GM12878 (cell line): ENCODE results near the gene THUMPD2. TPM values are rescaled to one million over a fixed set of nuclear protein-coding genes. Genes with fewer than 3 reads are reported as not detected.

ENCODE experiments used
- ATAC-seq: fragments of 200-7000 bp; cut with Tn5 transposase; 3 replicates; pipeline ENCODE4 v1.9.1; 2020; ENCODE audit warnings: mild to moderate bottlenecking, moderate library complexity
- BruUV-seq: library from RNA; stranded (reverse); fragments of 400-500 nt; replicated peaks from 2 replicates; lab custom pipeline; 2021; lab: Mats Ljungman, UMichigan
- CTCF ChIA-PET: fragments of 300-600 bp; sonication (Branson Sonifier 250); formaldehyde crosslinking; extraction: SDS; loops from one replicate; lab custom pipeline; 2021; ENCODE audit warnings: inconsistent platforms; lab: Yijun Ruan, JAX
- POLR2A ChIA-PET: fragments of 350-600 bp; formaldehyde crosslinking; extraction: SDS; loops from one replicate; lab custom pipeline; 2021; ENCODE audit warnings: inconsistent platforms; lab: Charles Lee
- RAD21 ChIA-PET: fragments of 300-600 bp; sonication (Branson Sonifier 250); formaldehyde crosslinking; loops from one replicate; lab custom pipeline; 2023; ENCODE audit warnings: antibody characterized with exemption; ENCODE audit not compliant: unreplicated experiment; lab: Charles Lee
- SMC1A ChIA-PET: fragments of 300-600 bp; sonication (Branson Sonifier 250); formaldehyde crosslinking; loops from one replicate; lab custom pipeline; 2023; ENCODE audit not compliant: unreplicated experiment, uncharacterized antibody; lab: Charles Lee
- DNase-seq: peaks from one replicate; pipeline ENCODE4 v3.0.0-alpha.2; 2011; ENCODE audit warnings: low read depth, low spot score
- FAIRE-seq: peaks from 3 replicates; lab custom pipeline; 2011; peaks lifted over from hg19 to GRCh38; lab: Jason Lieb, UNC
- H2AFZ ChIP-seq: 2 replicates; pipeline ENCODE4 v1.6.0; 2011; ENCODE audit warnings: low read depth, low read length, control low read depth; ENCODE audit not compliant: control insufficient read depth
- H3K27ac ChIP-seq: 2 replicates; pipeline ENCODE4 v1.5.1; 2011; ENCODE audit warnings: control low read depth; ENCODE audit not compliant: control insufficient read depth, insufficient read depth
- H3K27me3 ChIP-seq, 2 experiments: replicated peaks in 1 of 2; 2 replicates each; pipeline versions ENCODE4 v1.6.0 to v1.6.1; 2011; ENCODE audit warnings: low read length in 1 of 2; ENCODE audit not compliant: control insufficient read depth in 2 of 2, insufficient read depth in 2 of 2
- H3K36me3 ChIP-seq, 2 experiments: 2 replicates each; pipeline ENCODE4 v1.5.1; 2011; ENCODE audit warnings: low read length in 1 of 2; ENCODE audit not compliant: control insufficient read depth in 2 of 2, insufficient read depth in 2 of 2
- H3K4me1 ChIP-seq: 2 replicates; pipeline ENCODE4 v1.6.1; 2011; ENCODE audit warnings: mild to moderate bottlenecking, low read length, moderate library complexity, mixed read lengths; ENCODE audit not compliant: control insufficient read depth, insufficient read depth
- H3K4me2 ChIP-seq: 2 replicates; pipeline ENCODE4 v1.6.0; 2011; ENCODE audit warnings: control low read depth; ENCODE audit not compliant: control insufficient read depth, insufficient read depth
- H3K4me3 ChIP-seq: fragments of 200-600 bp; sonication (generic); 2 replicates; pipeline ENCODE4 v1.5.1; 2016
- H3K79me2 ChIP-seq: 2 replicates; pipeline ENCODE4 v1.6.0; 2011; ENCODE audit warnings: low read length; ENCODE audit not compliant: control insufficient read depth, insufficient read depth
- H3K9ac ChIP-seq: 2 replicates; pipeline ENCODE4 v1.8.0; 2011; ENCODE audit warnings: low read length, control low read depth, mixed read lengths; ENCODE audit not compliant: control insufficient read depth, insufficient read depth
- H3K9me3 ChIP-seq: replicated peaks from 3 replicates; pipeline ENCODE4 v1.5.1; 2011; ENCODE audit warnings: mild to moderate bottlenecking, low read length; ENCODE audit not compliant: control insufficient read depth, insufficient read depth
- H4K20me1 ChIP-seq: 2 replicates; pipeline ENCODE4 v1.6.0; 2011; ENCODE audit not compliant: control insufficient read depth, insufficient read depth
- NR2C2 ChIP-seq: IDR thresholded peaks from 2 replicates; pipeline ENCODE4 v1.6.1; 2011; ENCODE audit warnings: borderline replicate concordance, low read depth; ENCODE audit not compliant: control insufficient read depth, insufficient read length
- RAD51 ChIP-seq: fragments of 450-650 bp; IDR thresholded peaks from 2 replicates; pipeline ENCODE4 v1.6.1; 2016; ENCODE audit warnings: moderate library complexity, mild to moderate bottlenecking, inconsistent platforms
- RB1 ChIP-seq: fragments of 450-650 bp; formaldehyde crosslinking; IDR thresholded peaks from 2 replicates; pipeline ENCODE4 v1.6.1; 2017; ENCODE audit warnings: mild to moderate bottlenecking, borderline replicate concordance
- SIN3A ChIP-seq: IDR thresholded peaks from 2 replicates; pipeline ENCODE4 v1.6.1; 2012; ENCODE audit warnings: low read depth, low read length, improper control_type of control experiment
- WGBS: methylation state at CpG from one replicate; pipeline ENCODE4 v1.1.6; 2016; ENCODE audit warnings: low lambda C conversion rate; ENCODE audit not compliant: insufficient replicate concordance, insufficient coverage; ENCODE audit errors: missing lambda C conversion rate; 5-methylcytosine and 5-hydroxymethylcytosine counted together
- in situ Hi-C: fragments of 300-500 bp; cut with MboI; formaldehyde crosslinking; loops from 9 replicates; pipeline ENCODE4 v1.14.3; 2018; ENCODE audit warnings: mixed read lengths
- intact Hi-C: fragments of 100-400 bp; cut with micrococcal nuclease; formaldehyde crosslinking; loops from one replicate; pipeline ENCODE4 v1.14.2; 2022; ENCODE audit not compliant: unreplicated experiment
- polyA plus RNA-seq, 11 experiments: library from polyadenylated mRNA; depleted of rRNA in 4 of 11; unstranded in 6 of 11; stranded (reverse) in 5 of 11; fragments of >200 nt; fragmentation: Nextera tagmentation in 4 of 11; fragmentation: Illumina TruSeq in 1 of 11; extraction: Ambion mirVana in 4 of 11; extraction: Trizol in 1 of 11; gene quantifications; 1 replicate in 1 of 11; 2 replicates in 10 of 11; pipeline versions ENCODE4 v1.2.1 to v1.2.3, GENCODE V29; 2011 to 2016; ENCODE audit warnings: inconsistent platforms in 2 of 11, missing spikeins in 2 of 11, low read depth in 1 of 11
- total RNA-seq, 4 experiments: library from RNA; depleted of rRNA in 3 of 4; stranded (reverse); fragments of >200 nt in 3 of 4; fragmentation: Illumina TruSeq in 1 of 4; extraction: Trizol in 1 of 4; gene quantifications; 2 replicates each; pipeline versions ENCODE4 v1.2.1 to v1.2.3, GENCODE V29; 2013 to 2021
- TF ChIP-seq, protein P1 (sequence below): IDR thresholded peaks from 2 replicates; pipeline ENCODE4 v1.6.1; 2011; ENCODE audit warnings: borderline replicate concordance, low read depth, mild to moderate bottlenecking, moderate library complexity, low read length; ENCODE audit not compliant: insufficient read depth, poor library complexity, severe bottlenecking
- TF ChIP-seq, protein P2 (sequence below): IDR thresholded peaks from 2 replicates; pipeline ENCODE4 v1.6.1; 2012; ENCODE audit warnings: low read depth, low read length, improper control_type of control experiment
- TF ChIP-seq, protein P3 (sequence below): IDR thresholded peaks from 2 replicates; pipeline ENCODE4 v1.6.1; 2012; ENCODE audit warnings: low read length, inconsistent platforms
- TF ChIP-seq, protein P4 (sequence below): fragments of 450-650 bp; formaldehyde crosslinking; IDR thresholded peaks from 2 replicates; pipeline ENCODE4 v1.4.0; 2022; ENCODE audit warnings: mild to moderate bottlenecking, moderate library complexity
- TF ChIP-seq, protein P5 (sequence below): fragments of 450-650 bp; IDR thresholded peaks from 2 replicates; pipeline ENCODE4 v1.6.1; 2017; ENCODE audit warnings: antibody characterized with exemption, mild to moderate bottlenecking, moderate library complexity

THUMPD2 gene
- total and polyA plus RNA-seq, 10 of the 15 experiments (the other 5 are each of a cell fraction or from before 2014, with no cell fraction given) = 6.7 to 19.7 (median 13.8) TPM

DNA sequence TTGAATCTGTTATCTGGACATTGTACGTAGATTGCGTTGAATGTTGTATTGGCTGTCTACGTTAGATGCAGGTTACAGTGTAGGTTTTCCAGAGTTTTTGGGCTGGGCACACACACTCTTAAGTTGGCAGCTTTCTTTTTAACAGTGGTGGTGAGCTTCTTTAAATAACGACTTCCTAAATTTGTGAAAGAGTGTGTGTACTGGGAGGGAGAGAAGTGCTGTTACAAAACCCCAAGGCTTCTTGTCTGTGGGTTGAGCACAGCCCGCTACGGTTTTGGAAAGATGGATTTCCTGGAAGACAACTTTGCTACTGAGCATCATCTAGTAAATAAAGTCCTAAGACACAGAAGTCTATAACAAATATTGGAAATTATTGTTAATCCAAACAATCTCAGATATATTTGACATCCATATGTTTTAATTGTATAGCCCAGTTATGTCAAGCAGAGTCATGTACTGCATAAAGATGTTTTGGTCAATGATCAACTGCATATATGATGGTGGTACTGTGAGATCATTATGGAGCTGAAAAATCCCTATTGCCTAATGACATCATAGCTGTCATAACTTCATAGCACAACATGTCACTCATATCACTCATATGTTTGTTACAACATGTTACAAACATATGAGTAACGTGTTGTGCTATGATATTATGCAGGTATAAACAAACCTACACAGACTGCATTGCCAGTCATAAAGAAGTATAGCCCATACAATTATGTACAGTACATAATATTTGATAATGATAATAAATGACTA lies 7.9 kb upstream of the THUMPD2 start:
- Histone ChIP-seq H3K4me1 (no peaks in the 10 kb centered on the region), H3K4me3 (no peak overlapping the region), H3K36me3 (no peaks in the 10 kb centered on the region), H3K4me2 (no peak overlapping the region), H3K27me3 (no peaks in the 10 kb centered on the region), H3K9ac (no peak overlapping the region), H3K9me3 (no peaks in the 10 kb centered on the region), H4K20me1 (no peaks in the 10 kb centered on the region), H3K79me2 (no peaks in the 10 kb centered on the region), H3K27ac (no peak overlapping the region), H2AFZ (no peak overlapping the region)
- ChIA-PET POLR2A (no interaction called here), CTCF (no interaction called here), SMC1A (no interaction called here), RAD21 (no interaction called here)
- DNase-seq (no peak), ATAC-seq (no peak), FAIRE-seq (no peak)
- BruUV-seq = no TSS peak
- intact Hi-C loops = no loop called here
- in situ Hi-C loops = no loop called here
- 36% methylated on average over 7 of the region's 7 CpGs for WGBS
- TF ChIP-seq RB1 = no peak
- TF ChIP-seq SIN3A = no peak
- TF ChIP-seq RAD51 = no peak
- TF ChIP-seq, protein P1, sequence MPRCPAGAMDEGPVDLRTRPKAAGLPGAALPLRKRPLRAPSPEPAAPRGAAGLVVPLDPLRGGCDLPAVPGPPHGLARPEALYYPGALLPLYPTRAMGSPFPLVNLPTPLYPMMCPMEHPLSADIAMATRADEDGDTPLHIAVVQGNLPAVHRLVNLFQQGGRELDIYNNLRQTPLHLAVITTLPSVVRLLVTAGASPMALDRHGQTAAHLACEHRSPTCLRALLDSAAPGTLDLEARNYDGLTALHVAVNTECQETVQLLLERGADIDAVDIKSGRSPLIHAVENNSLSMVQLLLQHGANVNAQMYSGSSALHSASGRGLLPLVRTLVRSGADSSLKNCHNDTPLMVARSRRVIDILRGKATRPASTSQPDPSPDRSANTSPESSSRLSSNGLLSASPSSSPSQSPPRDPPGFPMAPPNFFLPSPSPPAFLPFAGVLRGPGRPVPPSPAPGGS = no peak
- TF ChIP-seq, protein P2, sequence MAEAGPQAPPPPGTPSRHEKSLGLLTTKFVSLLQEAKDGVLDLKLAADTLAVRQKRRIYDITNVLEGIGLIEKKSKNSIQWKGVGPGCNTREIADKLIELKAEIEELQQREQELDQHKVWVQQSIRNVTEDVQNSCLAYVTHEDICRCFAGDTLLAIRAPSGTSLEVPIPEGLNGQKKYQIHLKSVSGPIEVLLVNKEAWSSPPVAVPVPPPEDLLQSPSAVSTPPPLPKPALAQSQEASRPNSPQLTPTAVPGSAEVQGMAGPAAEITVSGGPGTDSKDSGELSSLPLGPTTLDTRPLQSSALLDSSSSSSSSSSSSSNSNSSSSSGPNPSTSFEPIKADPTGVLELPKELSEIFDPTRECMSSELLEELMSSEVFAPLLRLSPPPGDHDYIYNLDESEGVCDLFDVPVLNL = no peak
- TF ChIP-seq, protein P3, sequence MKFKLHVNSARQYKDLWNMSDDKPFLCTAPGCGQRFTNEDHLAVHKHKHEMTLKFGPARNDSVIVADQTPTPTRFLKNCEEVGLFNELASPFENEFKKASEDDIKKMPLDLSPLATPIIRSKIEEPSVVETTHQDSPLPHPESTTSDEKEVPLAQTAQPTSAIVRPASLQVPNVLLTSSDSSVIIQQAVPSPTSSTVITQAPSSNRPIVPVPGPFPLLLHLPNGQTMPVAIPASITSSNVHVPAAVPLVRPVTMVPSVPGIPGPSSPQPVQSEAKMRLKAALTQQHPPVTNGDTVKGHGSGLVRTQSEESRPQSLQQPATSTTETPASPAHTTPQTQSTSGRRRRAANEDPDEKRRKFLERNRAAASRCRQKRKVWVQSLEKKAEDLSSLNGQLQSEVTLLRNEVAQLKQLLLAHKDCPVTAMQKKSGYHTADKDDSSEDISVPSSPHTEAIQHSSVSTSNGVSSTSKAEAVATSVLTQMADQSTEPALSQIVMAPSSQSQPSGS = no peak
- TF ChIP-seq, protein P4, sequence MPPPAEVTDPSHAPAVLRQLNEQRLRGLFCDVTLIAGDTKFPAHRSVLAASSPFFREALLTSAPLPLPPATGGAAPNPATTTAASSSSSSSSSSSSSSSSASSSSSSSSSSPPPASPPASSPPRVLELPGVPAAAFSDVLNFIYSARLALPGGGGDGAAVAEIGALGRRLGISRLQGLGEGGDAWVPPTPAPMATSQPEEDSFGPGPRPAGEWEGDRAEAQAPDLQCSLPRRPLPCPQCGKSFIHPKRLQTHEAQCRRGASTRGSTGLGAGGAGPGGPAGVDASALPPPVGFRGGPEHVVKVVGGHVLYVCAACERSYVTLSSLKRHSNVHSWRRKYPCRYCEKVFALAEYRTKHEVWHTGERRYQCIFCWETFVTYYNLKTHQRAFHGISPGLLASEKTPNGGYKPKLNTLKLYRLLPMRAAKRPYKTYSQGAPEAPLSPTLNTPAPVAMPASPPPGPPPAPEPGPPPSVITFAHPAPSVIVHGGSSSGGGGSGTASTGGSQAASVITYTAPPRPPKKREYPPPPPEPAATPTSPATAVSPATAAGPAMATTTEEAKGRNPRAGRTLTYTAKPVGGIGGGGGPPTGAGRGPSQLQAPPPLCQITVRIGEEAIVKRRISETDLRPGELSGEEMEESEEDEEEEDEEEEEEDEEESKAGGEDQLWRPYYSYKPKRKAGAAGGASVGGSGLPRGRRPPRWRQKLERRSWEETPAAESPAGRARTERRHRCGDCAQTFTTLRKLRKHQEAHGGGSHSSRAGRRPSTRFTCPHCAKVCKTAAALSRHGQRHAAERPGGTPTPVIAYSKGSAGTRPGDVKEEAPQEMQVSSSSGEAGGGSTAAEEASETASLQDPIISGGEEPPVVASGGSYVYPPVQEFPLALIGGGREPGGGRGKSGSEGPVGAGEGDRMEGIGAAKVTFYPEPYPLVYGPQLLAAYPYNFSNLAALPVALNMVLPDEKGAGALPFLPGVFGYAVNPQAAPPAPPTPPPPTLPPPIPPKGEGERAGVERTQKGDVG (CRISPR knock-in tag) = no peak
- TF ChIP-seq NR2C2 = no peak
- TF ChIP-seq, protein P5, sequence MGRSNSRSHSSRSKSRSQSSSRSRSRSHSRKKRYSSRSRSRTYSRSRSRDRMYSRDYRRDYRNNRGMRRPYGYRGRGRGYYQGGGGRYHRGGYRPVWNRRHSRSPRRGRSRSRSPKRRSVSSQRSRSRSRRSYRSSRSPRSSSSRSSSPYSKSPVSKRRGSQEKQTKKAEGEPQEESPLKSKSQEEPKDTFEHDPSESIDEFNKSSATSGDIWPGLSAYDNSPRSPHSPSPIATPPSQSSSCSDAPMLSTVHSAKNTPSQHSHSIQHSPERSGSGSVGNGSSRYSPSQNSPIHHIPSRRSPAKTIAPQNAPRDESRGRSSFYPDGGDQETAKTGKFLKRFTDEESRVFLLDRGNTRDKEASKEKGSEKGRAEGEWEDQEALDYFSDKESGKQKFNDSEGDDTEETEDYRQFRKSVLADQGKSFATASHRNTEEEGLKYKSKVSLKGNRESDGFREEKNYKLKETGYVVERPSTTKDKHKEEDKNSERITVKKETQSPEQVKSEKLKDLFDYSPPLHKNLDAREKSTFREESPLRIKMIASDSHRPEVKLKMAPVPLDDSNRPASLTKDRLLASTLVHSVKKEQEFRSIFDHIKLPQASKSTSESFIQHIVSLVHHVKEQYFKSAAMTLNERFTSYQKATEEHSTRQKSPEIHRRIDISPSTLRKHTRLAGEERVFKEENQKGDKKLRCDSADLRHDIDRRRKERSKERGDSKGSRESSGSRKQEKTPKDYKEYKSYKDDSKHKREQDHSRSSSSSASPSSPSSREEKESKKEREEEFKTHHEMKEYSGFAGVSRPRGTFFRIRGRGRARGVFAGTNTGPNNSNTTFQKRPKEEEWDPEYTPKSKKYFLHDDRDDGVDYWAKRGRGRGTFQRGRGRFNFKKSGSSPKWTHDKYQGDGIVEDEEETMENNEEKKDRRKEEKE = no peak
